22Rv1 (cell line): ENCODE measurements around the gene PPP1R1B.

Experiments
- H3K27ac ChIP-seq: fragments of 450-650 bp; 2 replicates; pipeline ENCODE4 v1.5.1; 2017
- ZFX ChIP-seq: fragments of 450-650 bp; IDR thresholded peaks from 2 replicates; pipeline ENCODE4 v1.6.1; 2017; ENCODE audit warnings: antibody characterized with exemption, borderline replicate concordance
- TF ChIP-seq, protein P1 (sequence below): fragments of 450-650 bp; IDR thresholded peaks from 2 replicates; pipeline ENCODE4 v1.5.1; 2017; ENCODE audit warnings: mild to moderate bottlenecking

Gene PPP1R1B

DNA sequence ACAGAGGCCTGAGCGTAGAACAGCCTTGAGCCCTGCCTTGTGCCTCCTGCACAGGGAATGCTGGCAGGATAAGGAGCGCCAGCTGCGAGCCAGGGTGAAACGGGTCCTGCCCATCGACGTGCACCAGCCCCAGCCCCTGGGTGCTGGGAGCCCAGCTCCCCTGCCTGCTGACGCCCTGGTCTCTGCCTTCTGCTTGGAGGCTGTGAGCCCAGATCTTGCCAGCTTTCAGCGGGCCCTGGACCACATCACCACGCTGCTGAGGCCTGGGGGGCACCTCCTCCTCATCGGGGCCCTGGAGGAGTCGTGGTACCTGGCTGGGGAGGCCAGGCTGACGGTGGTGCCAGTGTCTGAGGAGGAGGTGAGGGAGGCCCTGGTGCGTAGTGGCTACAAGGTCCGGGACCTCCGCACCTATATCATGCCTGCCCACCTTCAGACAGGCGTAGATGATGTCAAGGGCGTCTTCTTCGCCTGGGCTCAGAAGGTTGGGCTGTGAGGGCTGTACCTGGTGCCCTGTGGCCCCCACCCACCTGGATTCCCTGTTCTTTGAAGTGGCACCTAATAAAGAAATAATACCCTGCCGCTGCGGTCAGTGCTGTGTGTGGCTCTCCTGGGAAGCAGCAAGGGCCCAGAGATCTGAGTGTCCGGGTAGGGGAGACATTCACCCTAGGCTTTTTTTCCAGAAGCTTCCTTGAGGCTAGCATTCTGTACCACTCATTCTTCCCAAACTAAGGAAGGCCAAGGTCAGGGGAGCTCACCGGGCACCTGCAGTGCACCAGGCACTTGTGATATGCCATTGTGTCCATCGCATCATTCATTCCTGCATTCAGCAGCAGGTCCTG lies 43.4 kb downstream of the PPP1R1B start:
- TF ChIP-seq, protein P1, sequence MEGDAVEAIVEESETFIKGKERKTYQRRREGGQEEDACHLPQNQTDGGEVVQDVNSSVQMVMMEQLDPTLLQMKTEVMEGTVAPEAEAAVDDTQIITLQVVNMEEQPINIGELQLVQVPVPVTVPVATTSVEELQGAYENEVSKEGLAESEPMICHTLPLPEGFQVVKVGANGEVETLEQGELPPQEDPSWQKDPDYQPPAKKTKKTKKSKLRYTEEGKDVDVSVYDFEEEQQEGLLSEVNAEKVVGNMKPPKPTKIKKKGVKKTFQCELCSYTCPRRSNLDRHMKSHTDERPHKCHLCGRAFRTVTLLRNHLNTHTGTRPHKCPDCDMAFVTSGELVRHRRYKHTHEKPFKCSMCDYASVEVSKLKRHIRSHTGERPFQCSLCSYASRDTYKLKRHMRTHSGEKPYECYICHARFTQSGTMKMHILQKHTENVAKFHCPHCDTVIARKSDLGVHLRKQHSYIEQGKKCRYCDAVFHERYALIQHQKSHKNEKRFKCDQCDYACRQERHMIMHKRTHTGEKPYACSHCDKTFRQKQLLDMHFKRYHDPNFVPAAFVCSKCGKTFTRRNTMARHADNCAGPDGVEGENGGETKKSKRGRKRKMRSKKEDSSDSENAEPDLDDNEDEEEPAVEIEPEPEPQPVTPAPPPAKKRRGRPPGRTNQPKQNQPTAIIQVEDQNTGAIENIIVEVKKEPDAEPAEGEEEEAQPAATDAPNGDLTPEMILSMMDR, result no peak
- TF ChIP-seq ZFX, result no peak
- H3K27ac ChIP-seq, result no peak overlapping the region

DNA sequence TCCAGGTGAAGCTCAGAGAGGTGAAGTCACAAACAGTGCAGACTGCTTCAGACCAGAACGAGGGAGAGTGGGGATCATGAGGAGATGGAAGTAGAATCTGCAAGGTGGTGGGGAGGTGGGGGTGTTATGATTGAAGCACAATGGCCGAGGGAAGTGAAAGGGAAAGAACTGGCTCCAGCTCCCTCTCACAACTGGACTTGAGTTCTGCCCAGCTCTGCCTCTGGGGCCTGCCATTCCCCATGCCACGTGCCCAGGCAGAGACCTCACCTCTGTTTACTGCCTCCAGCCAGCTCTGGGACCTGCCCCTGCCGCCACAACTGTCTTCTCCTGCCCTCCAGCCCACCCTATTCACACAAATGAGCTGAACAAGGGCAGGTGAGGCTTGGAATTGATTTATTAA lies 44.0 kb downstream of the PPP1R1B start:
- no peak for TF ChIP-seq ZFX
- TF ChIP-seq, protein P1, result no peak
- no peak overlapping the region for H3K27ac ChIP-seq

DNA sequence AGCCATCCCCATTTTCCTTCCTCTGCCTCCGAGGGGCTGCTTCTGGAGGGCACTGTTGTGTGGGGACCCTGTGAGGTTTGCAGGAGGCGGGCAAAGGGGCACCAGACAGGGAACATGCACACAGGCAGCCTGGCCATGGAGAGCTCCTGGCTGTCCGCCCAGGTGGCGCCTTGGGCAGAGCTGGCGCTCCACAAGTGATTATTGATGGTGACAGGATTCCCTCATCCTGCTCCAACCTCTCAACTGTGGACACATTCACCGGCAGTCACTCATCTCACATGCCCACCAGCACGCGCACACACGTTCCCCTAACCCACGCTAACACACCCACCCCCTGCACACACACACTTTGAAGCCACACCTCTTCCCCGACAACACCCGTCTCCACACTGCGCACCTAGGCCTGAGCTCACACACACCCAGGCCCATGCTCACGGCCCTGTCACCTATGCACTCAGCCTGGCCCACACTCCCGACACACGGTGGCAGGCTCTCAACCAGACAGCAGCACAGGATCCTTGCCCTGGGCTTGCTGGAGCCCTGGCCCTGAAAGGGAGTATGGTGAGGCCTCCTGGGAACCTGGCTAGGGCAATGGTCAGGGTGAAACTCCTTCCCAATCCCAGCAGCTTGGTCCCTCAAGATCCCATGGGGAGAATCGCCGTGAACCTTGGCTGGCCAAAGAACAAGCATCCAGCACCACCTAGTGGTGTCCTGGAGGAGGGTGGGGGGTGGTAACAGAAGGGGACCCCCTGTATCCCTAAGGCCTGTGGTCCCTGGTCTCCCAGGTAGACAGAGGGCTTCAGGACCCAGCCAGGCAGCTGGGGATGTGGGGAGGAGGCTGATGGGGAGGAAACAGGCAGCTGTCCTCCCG lies 45.1 kb downstream of the PPP1R1B start:
- TF ChIP-seq ZFX, result no peak
- TF ChIP-seq, protein P1, result peak; percentile 65
- no peak overlapping the region for H3K27ac ChIP-seq

DNA sequence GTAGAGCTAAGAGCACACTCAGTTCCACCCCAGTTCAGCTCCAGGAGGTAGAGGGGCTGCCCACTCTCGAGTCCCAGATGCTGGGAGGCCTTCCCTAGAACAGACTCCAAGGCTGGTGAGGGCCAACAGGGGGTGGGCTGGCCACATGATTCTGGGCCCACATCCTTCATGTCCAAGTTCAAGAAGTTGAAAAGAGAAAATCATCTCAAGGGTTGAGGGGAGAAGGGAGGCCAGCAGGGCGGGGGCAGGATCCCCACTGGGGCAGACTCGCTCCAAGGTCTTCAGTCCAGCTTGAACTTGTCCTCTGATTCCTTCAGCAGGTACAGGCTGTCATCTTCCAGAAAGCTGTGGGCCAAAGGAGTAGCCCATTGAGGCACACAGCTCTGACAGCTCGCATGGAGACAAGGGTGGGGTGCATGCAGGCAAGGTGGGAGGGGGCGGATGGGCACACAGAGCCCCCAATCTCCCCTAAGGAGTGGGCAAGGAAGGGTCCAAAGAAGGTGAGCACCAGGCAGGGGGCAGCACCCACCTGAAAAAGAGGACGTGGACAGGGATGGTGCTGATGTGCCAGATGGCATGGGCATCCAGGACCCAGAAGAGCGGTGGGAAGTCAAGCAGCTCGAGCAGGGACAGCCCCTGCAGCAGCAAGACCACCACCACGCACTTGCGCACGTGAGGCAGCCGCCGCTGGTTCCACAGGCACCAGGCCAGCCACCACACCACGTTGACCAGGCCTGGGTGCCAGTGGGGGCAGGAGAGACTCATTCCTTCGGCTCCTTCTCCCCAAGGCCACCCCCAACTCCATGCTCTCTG lies 46.0 kb downstream of the PPP1R1B start:
- H3K27ac ChIP-seq, result no peak overlapping the region
- no peak for TF ChIP-seq ZFX
- TF ChIP-seq, protein P1, result peak; percentile 28

DNA sequence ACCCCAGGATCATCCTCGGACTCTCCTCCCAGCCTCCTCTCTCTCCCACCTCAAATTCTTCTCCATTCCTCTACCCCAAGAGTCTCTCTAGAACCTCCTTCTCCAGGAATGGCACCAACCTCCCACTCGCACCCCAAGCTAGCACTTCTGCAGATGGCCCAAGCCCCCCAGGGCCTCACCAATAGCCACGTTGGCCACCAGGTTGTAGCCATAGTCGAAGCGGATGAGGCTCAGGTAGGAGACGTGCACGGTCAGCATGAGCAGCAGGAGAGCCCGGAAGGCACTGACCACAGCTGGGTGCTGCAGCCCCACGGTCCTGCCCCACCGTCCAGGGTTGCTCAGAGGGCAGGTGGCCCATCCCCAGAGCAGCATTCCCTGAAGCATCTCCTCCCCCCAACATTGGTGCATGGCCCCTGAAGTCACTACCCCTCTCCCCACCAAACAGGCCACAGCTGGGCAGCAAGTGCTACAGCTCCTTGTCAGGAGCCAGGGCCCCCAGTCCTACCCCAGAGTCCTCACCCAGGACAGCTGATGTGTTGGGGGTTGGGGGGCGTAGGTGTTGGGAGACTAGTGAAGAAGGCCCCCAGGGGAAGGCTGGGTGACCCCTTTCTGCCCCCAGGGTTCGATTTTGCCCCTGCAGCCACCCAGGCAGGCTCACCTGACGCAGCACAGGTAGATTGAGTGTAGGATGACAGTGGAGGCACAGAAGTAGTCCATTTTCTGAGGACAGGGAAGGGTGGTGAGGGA lies 46.8 kb downstream of the PPP1R1B start:
- TF ChIP-seq, protein P1, result no peak
- TF ChIP-seq ZFX, result no peak
- no peak overlapping the region for H3K27ac ChIP-seq

DNA sequence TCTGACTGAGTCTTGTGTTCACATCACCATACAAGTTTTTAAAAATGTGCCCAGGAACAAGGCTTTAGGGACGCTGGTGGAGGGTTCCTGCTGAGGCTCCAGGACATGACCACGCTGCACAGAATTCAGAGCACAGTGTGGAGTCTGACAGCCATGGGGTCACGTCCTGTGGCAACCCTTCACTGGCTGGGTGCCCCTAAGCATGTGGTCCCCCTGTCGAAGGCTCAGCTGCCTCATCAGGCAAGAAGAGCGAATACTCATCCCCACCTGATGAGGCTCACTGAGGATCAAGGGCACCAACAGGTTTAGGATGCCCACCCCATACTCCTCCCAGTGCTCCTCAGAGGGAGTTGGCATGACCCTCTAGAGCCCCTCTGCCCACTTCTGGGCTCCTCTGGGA lies 47.4 kb downstream of the PPP1R1B start:
- H3K27ac ChIP-seq, result peak overlapping the region; percentile 57
- no peak for TF ChIP-seq ZFX
- TF ChIP-seq, protein P1, result no peak
